SU-DHL-6 (cell line): ENCODE data around the gene ANO10.

Source experiments
- CTCF ChIP-seq: fragments of 200-600 bp; sonication (generic); IDR thresholded peaks from one replicate; pipeline ENCODE4 v1.5.1; 2017; ENCODE audit warnings: antibody characterized with exemption, mild to moderate bottlenecking, low read length, moderate library complexity; ENCODE audit not compliant: insufficient read depth, poor library complexity, severe bottlenecking
- EZH2phosphoT487 ChIP-seq: fragments of 200-600 bp; sonication (generic), shearing (Covaris generic); conservative IDR thresholded peaks from 2 replicates; pipeline ENCODE4 v1.6.1; 2018; ENCODE audit warnings: mild to moderate bottlenecking, antibody characterized with exemption, low read length, moderate library complexity, mixed read lengths

- TF ChIP-seq CTCF (no peak), EZH2phosphoT487 (no peak)
These were observed 198.7 kb downstream of the ANO10 start for GRCh38 chr3:43423142-43423541.
